Activated T-cell treated with anti-CD3 and anti-CD28 coated beads, Interleukin-2, amount 50 U/mL, for 72 hours (primary cell): ENCODE results near the gene PTGDS. TPM values are rescaled to one million over a fixed set of nuclear protein-coding genes. Genes with fewer than 3 reads are reported as not detected.
A peak's percentile ranks its signal among the peaks of the same experiment; 100 is the strongest.

Experiments
- ATAC-seq, 2 donors: fragments of 150-1000 bp; cut with Tn5 transposase; replicated peaks in 1 of 2; 2 replicates each; pipeline ENCODE4 v1.10.0; 2021; ENCODE audit warnings: moderate library complexity in 2 of 2, mild to moderate bottlenecking in 1 of 2
- DNase-seq, 2 donors: peaks; one replicate each; pipeline ENCODE4 v3.0.0; 2021 to 2022; ENCODE audit warnings: mixed read lengths in 1 of 2
- H3K27ac Mint-ChIP-seq: one replicate; pipeline ENCODE4 v1.8.0; 2022; ENCODE audit warnings: mild to moderate bottlenecking, moderate library complexity, mixed read lengths
- H3K27me3 Mint-ChIP-seq: one replicate; pipeline ENCODE4 v1.8.0; 2022; ENCODE audit warnings: low read depth, mixed read lengths
- H3K36me3 Mint-ChIP-seq, 2 donors: one replicate each; pipeline ENCODE4 v1.8.0; 2022; ENCODE audit warnings: mixed read lengths in 2 of 2, mild to moderate bottlenecking in 1 of 2; ENCODE audit not compliant: insufficient read depth in 2 of 2
- H3K4me1 Mint-ChIP-seq: one replicate; pipeline ENCODE4 v1.8.0; 2022; ENCODE audit warnings: low read depth, mixed read lengths
- H3K4me3 Mint-ChIP-seq, 2 donors: one replicate each; pipeline ENCODE4 v1.8.0; 2022; ENCODE audit warnings: mild to moderate bottlenecking in 2 of 2, mixed read lengths in 2 of 2, moderate library complexity in 2 of 2
- H3K9me3 Mint-ChIP-seq, 2 donors: one replicate each; pipeline ENCODE4 v1.8.0; 2022; ENCODE audit warnings: mixed read lengths in 2 of 2
- total RNA-seq, 2 donors: library from RNA; stranded (reverse); gene quantifications; one replicate each; pipeline ENCODE4 v1.2.3, GENCODE V29; 2022

The PTGDS gene
- total RNA-seq, 2 donors from 2014 or later = not detected

DNA sequence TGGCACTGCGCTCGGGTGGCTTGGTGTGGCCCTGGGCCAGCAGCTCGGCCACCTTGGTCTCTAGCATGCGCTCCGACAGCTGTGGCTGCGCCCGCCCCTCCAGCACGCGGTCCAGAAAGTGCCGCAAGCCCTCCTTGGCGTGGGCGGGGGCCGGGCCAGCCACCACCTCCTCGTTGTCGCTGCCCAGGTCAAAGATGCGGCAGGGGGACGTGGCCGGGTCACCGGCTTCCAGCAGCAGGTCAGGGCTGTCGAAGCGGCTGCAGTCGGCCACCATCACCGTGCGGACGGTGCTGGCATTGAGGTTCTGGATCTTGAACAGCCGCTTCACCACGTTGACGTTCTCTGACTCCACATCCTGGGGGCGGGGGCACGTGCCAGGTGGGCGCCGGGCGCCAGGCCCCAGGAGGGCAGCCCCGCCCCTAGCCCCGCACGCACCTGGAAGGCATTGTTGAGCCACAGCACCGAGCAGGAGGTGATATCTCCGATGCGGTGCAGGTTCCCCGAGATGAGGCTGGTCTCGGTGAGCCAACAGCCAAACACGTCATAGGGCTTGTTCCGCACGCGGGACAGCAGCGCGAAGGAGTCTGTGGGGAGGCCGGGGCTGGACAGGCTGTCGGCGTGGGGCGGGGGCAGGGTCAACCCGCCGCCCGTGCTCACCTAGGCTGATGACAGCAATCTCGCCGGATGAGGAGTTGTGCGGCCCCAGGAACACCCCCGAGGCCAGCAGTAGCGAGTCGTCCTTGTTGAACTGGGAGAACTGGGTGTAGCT is 35.0 kb upstream of the PTGDS start:
- Mint-ChIP-seq H3K4me1 (peaks cover 14% of the 10 kb centered on the region), H3K27ac (no peak overlapping the region), H3K27me3 (no peaks in the 10 kb centered on the region), H3K36me3 (peaks cover 1 to 6% of the 10 kb centered on the region in 2 donors), H3K4me3 (peak overlapping the region; percentile 55 to 80), H3K9me3 (no peaks in the 10 kb centered on the region)
- ATAC-seq = no peak
- DNase-seq = no peak

DNA sequence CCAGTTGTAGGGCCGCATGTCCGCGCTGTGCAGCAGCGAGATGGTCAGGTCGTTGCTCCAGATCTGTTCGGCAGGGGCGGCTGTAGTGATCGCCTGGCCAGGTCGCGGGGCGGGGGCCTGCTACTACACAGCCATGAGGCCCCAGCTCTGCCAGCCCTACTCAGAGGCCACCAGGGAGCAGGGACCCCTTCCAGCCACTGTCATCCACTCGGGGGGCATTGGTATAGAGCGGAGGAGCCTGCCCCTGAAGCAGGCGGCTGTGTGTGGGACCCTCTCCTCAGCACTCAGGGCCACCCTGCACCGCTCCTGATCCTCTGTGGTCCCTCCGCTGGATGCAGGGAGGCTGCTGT is 34.4 kb upstream of the PTGDS start:
- H3K27ac Mint-ChIP-seq = no peak overlapping the region
- DNase-seq (no peak), ATAC-seq (no peak)
- H3K36me3 Mint-ChIP-seq = peaks cover 1 to 6% of the 10 kb centered on the region in 2 donors
- H3K9me3 Mint-ChIP-seq = no peaks in the 10 kb centered on the region
- H3K27me3 Mint-ChIP-seq = no peaks in the 10 kb centered on the region
- H3K4me3 Mint-ChIP-seq = peak overlapping the region; percentile 55 to 80
- peaks cover 14% of the 10 kb centered on the region for H3K4me1 Mint-ChIP-seq

DNA sequence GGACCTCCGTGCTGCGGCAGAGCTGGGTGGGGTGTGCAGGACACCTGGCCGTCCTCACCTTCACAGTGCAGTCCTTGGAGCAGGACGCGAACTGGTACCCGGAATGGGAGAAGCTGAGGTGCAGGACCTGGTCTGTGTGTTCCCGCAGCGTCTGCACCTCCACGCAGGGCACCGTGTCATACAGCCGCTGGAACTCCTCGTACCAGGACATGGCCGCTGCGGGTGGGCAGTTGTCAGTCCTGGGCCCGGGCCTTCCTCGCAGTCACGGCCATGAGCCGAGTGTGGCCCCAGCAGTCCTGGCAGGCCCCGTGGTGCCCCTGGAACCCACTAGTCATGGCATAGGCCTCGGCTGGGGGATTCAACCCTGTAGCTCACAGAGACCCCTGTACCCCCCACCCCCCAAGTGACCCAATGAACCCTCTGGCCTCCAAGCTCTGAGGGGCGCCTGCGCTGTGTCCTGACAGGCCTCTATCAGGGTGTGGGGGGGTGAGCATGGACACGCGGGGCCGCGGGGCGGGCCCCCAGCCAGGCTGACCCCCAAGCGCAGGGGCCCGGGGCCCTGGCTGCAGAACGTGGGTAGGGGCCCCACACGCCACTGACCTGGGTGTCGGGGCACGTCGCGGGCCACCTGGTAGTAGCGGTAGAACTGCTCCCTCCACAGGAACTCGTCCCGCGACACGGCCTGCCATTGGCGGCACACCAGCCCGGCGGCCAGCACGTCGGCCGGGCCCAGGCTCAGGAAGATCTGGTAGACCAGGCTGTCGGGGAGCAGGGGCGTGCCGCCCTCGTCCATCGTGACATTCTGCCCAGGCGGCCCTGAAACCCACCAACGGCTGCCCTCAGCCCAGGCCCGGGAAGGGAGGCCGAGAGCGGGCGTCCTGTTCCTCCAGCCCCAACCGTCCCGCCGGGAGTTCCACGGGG is 33.8 kb upstream of the PTGDS start:
- no peaks in the 10 kb centered on the region for H3K27me3 Mint-ChIP-seq
- H3K4me3 Mint-ChIP-seq = peak overlapping the region; percentile 79 to 80
- DNase-seq (peak; percentile 59 to 62), ATAC-seq (peak; percentile 32 to 39)
- peaks cover 16% of the 10 kb centered on the region for H3K4me1 Mint-ChIP-seq
- H3K27ac Mint-ChIP-seq = peak overlapping the region; percentile 61
- H3K36me3 Mint-ChIP-seq = peaks cover 1 to 5% of the 10 kb centered on the region in 2 donors
- no peaks in the 10 kb centered on the region for H3K9me3 Mint-ChIP-seq

DNA sequence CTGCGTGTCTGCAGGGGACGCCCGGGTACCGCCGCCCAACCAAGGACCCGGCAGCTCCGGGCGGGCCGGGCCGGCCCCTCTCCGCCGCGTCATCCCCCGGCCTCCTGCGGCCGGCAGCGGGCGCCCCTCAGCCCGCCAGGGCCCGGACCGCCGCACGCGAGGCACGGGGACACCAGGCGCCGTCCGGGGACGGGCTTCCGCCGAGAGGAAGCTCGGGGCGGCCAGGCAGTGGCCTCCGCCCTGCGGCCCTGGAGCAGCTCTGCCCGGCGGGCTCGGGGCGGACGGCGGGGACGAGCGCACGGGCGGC is 33.1 kb upstream of the PTGDS start:
- H3K4me3 Mint-ChIP-seq = peak overlapping the region; percentile 79 to 80
- no peak for DNase-seq
- no peak overlapping the region for H3K27ac Mint-ChIP-seq
- no peaks in the 10 kb centered on the region for H3K9me3 Mint-ChIP-seq
- H3K4me1 Mint-ChIP-seq = peaks cover 19% of the 10 kb centered on the region
- H3K27me3 Mint-ChIP-seq = no peaks in the 10 kb centered on the region
- H3K36me3 Mint-ChIP-seq = peaks cover 1% of the 10 kb centered on the region in 2 donors
- ATAC-seq = peak; percentile 47 to 58

DNA sequence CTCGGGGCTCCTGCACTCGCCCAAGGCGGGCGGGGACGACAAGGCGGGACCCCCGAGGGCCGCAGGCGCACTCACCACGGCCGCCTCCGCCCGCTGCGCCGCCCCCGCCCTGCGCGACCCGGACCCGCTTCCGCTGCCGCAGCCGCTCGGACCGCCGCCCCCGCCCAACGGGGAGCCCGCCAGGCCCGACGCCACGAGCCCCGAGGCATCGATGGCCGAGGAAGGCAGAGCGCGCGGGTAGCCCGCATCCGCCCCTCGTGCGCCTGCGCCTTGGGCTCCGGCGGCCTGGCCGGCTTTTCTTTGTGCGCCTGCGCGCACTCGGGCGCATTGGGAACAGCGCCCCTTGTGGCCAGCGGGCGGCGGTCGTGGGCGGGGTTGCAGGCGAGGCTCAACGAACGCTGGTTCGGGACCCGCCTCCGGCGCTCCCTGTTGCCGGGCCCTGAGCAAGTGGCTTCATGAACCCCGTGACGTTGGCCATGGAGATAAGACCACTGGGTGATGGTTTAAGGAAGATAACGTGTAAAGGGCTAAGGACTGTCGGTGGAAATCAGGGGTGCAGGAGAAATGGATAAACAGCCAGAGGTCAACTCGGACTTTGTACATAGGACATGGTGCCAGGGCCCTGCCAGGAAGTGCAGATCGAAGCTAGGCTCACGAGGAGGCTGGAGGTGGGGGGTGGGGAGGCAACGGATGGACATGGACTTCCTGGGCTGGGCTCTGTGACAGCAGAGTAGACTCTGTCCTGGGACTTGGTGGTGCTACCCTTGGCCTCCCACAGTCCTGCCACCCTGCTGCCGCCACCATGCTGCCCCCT is 32.6 kb upstream of the PTGDS start, which contains the start of the genes C8G and FBXW5:
C8G (plus strand) TSS at position 725 of the 814 bp plus-strand sequence; CDS start at position 803, 78 bp downstream.
FBXW5 (minus strand) TSS at position 220 of the 814 bp plus-strand sequence. CDS start 655 bp downstream, outside the sequence.
- no peaks in the 10 kb centered on the region for H3K9me3 Mint-ChIP-seq
- no peaks in the 10 kb centered on the region for H3K27me3 Mint-ChIP-seq
- H3K4me3 Mint-ChIP-seq = peak within 1 kb of the TSS; percentile 79 to 80
- peak; percentile 81 to 83 for ATAC-seq
- peaks cover 19% of the 10 kb centered on the region for H3K4me1 Mint-ChIP-seq
- peak; percentile 96 to 98 for DNase-seq
- H3K36me3 Mint-ChIP-seq = peaks cover 0 to 1% of the 10 kb centered on the region in 2 donors
- H3K27ac Mint-ChIP-seq = peak within 1 kb of the TSS; percentile 61

DNA sequence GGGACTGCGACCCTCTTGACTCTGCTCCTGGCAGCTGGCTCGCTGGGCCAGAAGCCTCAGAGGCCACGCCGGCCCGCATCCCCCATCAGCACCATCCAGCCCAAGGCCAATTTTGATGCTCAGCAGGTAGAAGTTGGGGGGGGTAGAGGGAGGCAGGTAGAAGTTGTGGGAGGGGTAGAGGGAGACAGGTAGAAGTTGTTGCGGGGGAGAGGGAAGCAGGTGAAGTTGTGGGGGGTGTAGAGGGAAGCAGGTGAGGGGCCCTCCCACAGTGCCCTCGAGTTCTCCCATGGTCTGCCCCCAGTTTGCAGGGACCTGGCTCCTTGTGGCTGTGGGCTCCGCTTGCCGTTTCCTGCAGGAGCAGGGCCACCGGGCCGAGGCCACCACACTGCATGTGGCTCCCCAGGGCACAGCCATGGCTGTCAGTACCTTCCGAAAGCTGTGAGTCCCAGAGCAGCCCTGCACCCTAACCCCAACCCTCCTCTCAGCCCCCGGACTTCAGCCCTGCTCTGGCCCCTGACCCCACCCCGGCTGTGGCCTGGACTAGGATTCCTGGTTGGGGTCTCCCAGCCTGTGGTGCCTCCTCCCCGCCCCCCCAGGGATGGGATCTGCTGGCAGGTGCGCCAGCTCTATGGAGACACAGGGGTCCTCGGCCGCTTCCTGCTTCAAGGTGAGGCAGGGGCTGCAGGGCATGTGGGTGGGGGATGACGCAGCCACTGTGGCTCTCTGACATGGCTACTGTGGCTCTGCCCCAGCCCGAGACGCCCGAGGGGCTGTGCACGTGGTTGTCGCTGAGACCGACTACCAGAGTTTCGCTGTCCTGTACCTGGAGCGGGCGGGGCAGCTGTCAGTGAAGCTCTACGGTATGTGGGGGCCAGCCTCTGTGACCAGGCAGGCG is 31.7 kb upstream of the PTGDS start:
- no peak for ATAC-seq
- no peak overlapping the region for H3K4me3 Mint-ChIP-seq

DNA sequence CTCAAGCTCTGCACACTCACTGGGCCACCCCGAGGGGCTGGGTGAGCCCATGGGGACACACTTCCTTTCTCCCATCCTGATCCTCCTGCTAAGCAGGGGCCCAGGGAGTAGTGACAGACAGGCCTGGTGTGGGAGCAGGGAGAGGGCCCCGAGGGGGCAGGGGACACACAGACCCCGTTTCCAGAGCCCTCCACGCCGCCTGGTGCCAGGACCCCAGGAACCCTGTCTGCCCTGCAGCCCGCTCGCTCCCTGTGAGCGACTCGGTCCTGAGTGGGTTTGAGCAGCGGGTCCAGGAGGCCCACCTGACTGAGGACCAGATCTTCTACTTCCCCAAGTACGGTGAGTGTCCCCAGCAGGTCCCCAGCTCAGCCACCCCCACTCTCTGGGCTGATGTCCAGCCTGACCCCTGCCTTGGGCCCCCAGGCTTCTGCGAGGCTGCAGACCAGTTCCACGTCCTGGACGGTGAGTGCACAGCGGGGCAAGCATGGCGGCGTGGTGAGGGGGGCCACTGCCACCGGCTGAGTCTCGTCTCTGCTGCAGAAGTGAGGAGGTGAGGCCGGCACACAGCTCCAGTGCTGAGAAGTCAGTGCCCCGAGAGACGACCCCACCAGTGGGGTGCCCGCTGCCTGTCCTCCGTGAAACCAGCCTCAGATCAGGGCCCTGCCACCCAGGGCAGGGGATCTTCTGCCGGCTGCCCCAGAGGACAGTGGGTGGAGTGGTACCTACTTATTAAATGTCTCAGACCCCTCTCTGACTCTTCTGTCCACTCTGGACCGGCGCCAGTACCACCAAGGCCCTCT is 30.9 kb upstream of the PTGDS start:
- H3K27ac Mint-ChIP-seq = no peak overlapping the region
- H3K4me3 Mint-ChIP-seq = no peak overlapping the region
- peaks cover 0 to 1% of the 10 kb centered on the region in 2 donors for H3K36me3 Mint-ChIP-seq
- ATAC-seq (no peak), DNase-seq (no peak)
- peaks cover 24% of the 10 kb centered on the region for H3K4me1 Mint-ChIP-seq
- H3K9me3 Mint-ChIP-seq = no peaks in the 10 kb centered on the region
- H3K27me3 Mint-ChIP-seq = no peaks in the 10 kb centered on the region

More for the DNA sequence above, 31.7 kb upstream of the PTGDS start:
- no peak for DNase-seq
- no peak overlapping the region for H3K27ac Mint-ChIP-seq
- H3K9me3 Mint-ChIP-seq = no peaks in the 10 kb centered on the region
- peaks cover 0 to 1% of the 10 kb centered on the region in 2 donors for H3K36me3 Mint-ChIP-seq
- peaks cover 24% of the 10 kb centered on the region for H3K4me1 Mint-ChIP-seq
- no peaks in the 10 kb centered on the region for H3K27me3 Mint-ChIP-seq

DNA sequence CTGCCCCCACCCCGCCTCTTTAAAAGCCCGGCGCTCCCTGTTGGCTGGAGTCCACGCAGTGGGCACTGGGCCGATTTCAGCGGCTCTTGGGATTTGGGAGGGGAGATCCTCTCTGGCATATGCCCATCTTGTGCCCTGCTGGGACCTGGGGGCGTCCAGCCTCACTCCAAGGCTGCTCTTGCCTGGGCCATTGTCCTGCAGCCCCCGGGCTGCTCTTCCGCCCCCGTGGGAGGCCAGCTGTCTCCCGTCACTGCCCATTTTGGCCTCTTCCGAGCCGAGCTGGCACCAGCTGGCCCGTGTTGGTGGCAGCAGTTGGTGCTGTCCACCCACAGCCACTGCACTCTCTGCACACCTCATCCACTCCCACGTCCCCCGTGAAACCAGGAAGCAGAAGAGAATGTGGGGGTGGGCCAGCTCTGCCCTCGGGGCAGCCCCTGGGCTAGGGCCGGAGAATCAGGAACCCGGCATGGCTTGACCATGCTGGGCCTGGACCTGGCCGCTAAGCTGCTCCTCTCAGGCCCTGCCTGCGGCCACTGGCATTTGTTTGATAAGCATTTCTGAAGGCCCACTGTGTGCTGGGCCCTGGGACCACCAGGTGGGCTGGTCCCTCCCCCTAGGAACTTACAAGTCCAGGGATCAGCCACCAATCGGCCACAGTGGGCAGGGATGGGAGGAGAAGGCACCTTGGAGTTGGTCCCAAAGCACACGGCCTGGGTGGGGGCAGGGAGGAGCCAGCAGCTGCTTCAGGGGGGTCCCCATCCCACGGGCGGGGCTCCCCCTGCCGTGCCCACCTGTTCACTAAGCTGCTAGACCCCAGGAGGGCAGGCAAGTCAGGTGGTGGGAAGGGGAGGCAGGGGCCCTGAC is 30.0 kb upstream of the PTGDS start:
- H3K36me3 Mint-ChIP-seq = no peaks in the 10 kb centered on the region
- no peaks in the 10 kb centered on the region for H3K9me3 Mint-ChIP-seq
- H3K27me3 Mint-ChIP-seq = no peaks in the 10 kb centered on the region
- H3K4me1 Mint-ChIP-seq = peaks cover 24% of the 10 kb centered on the region
- DNase-seq (no peak), ATAC-seq (no peak)
- H3K4me3 Mint-ChIP-seq = no peak overlapping the region
- H3K27ac Mint-ChIP-seq = no peak overlapping the region

DNA sequence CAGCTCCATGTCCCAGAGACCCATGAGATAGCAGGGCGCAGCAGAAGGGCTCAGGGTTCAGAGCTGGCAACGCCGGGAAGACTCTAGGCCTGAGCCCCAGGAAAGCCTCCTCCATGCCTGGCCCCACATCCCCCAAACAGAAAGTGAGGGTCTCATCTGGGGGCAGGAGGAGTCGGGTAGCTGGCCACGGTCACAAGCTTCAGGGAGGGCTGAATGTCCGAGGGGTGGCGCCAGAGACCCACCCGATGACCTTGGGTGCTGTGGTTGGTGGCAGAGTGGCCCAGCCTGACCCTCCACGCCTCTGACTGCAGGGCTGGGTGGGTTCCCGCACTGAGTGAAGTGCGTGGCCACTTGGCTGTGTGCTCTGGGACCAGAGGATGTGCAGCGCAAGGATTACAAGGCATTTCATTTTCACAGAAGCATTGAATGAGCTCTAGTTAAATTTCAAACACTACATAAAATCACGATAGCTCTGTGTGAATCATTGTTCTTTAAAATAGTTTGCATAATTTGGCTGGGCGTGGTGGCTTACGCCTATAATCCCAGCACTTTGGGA is 29.3 kb upstream of the PTGDS start:
- Mint-ChIP-seq H3K27ac (no peak overlapping the region), H3K9me3 (no peaks in the 10 kb centered on the region), H3K4me3 (peak overlapping the region; percentile 32 to 81), H3K4me1 (peaks cover 24% of the 10 kb centered on the region), H3K36me3 (no peaks in the 10 kb centered on the region), H3K27me3 (no peaks in the 10 kb centered on the region)
- ATAC-seq (no peak), DNase-seq (peak in 1 of 2 donors; percentile 41)

DNA sequence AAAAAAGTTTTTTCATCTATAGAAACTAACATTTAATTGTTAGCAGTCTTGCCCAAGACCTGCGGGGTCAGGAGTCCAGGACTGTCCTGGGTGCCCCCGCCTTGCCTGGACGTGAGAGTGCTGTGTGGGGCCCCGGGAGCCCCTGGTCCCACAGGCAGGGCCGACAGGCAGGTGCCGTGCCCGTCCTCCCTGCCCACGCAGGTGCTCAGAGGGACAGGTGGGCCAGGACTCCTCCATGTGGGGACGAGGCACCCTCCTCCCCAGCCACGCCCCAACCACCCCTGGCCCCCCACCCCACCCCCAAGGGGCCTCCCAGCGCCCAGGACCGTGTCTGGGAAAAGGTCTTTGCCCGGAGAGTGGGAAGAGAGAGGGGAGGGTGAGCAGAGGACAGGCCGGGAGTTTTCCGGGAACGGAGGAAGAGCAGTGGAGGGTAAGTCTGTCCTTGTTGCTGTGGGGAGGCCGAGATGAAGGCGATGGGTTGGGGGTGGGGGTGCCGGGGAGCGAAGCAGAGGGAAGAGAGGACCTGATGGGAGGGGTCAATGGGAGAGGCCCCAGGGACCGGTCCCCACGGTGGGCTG is 28.0 kb upstream of the PTGDS start:
- Mint-ChIP-seq H3K4me3 (peak overlapping the region; percentile 79 to 81), H3K4me1 (peaks cover 24% of the 10 kb centered on the region), H3K27me3 (no peaks in the 10 kb centered on the region), H3K36me3 (no peaks in the 10 kb centered on the region), H3K9me3 (no peaks in the 10 kb centered on the region), H3K27ac (peak overlapping the region; percentile 57)
- ATAC-seq = no peak
- DNase-seq = no peak
